SK-N-SH (cell line): ENCODE data around the gene POLR1C.

Source experiments
- CTCF ChIP-seq: fragments of 200-600 bp; sonication (generic); IDR thresholded peaks from 2 replicates; pipeline ENCODE4 v1.6.1; 2017; ENCODE audit warnings: antibody characterized with exemption, mild to moderate bottlenecking, moderate library complexity
- EP300 ChIP-seq, 2 experiments: IDR thresholded peaks; 2 replicates each; pipeline versions ENCODE4 v1.4.0 to v1.6.1; 2012; ENCODE audit warnings: borderline replicate concordance in 1 of 2, low read depth in 1 of 2, low read length in 1 of 2

- TF ChIP-seq CTCF (no peak), EP300 (IDR thresholded peaks at IDR 0.05; ENCODE audit: borderline replicate concordance in 1 of 2, low read depth in 1 of 2, low read length in 1 of 2) (no peak)
These were observed 49.1 kb upstream of the POLR1C start for GRCh38 chr6:43467752-43468151.
